ENCODE results near the gene GGA3. TPM values are rescaled to one million over a fixed set of nuclear protein-coding genes. Genes with fewer than 3 reads are reported as not detected.
A peak's percentile ranks its signal among the peaks of the same experiment; 100 is the strongest.
"Not testable (repeated sequence)": the region's sequence is repeated elsewhere in the genome, so short reads cannot be mapped to it uniquely, and the experiment has no call there.

GGA3 gene
- total RNA-seq, 2 donors from 2014 or later, result 13.5 to 24.1 TPM

GRCh38 chr17:75263055-75263454 lies 1.6 kb upstream of the GGA3 start:
- H3K27ac ChIP-seq, result no peak overlapping the region
- no peak for DNase-seq
- 90 to 93% methylated on average over 4 of the region's 4 CpGs for WGBS, 2 donors
- no peak for ATAC-seq
- H3K36me3 ChIP-seq (replicated peaks in 1 of 2; ENCODE audit: insufficient read depth in 1 of 2, low read depth in 2 of 2), result no peaks in the 10 kb centered on the region
- intact Hi-C loops (cut with DNase I), result no loop called here
- H3K4me1 ChIP-seq, result peaks cover 24% of the 10 kb centered on the region
- TF ChIP-seq CTCF (IDR thresholded peaks at IDR 0.05) (no peak), POLR2A (IDR thresholded peaks at IDR 0.05) (no peak)
- H3K4me3 ChIP-seq, result no peak overlapping the region
- no peaks in the 10 kb centered on the region for H3K9me3 ChIP-seq
- no peaks in the 10 kb centered on the region for H3K27me3 ChIP-seq

GRCh38 chr17:75262112-75262606 lies 753 bp upstream of the GGA3 start:
- Histone ChIP-seq H3K36me3 (replicated peaks in 1 of 2; ENCODE audit: insufficient read depth in 1 of 2, low read depth in 2 of 2) (no peaks in the 10 kb centered on the region), H3K4me3 (peak overlapping the region; percentile 87 to 93), H3K27me3 (no peaks in the 10 kb centered on the region), H3K9me3 (no peaks in the 10 kb centered on the region), H3K27ac (peak overlapping the region; percentile 79 to 99 (median 94)), H3K4me1 (peaks cover 24% of the 10 kb centered on the region)
- intact Hi-C loops (cut with DNase I), result no loop called here
- no peak for ATAC-seq
- peak in 1 of 4 donors; percentile 26 for DNase-seq
- TF ChIP-seq CTCF (IDR thresholded peaks at IDR 0.05) (no peak), POLR2A (IDR thresholded peaks at IDR 0.05) (no peak)
- 1 to 2% methylated on average over 14 to 23 of the region's 23 CpGs for whole genome bisulfite sequencing, 2 donors

GRCh38 chr17:75260641-75261335 lies 618 bp downstream of the GGA3 start:
- Histone ChIP-seq H3K9me3 (no peaks in the 10 kb centered on the region), H3K36me3 (replicated peaks in 1 of 2; ENCODE audit: insufficient read depth in 1 of 2, low read depth in 2 of 2) (no peaks in the 10 kb centered on the region), H3K27me3 (no peaks in the 10 kb centered on the region), H3K4me1 (peaks cover 24% of the 10 kb centered on the region), H3K4me3 (peak overlapping the region; percentile 87 to 93), H3K27ac (peak overlapping the region; percentile 79 to 99 (median 94))
- DNase-seq (no peak), ATAC-seq (peak; percentile 7)
- no peak for TF ChIP-seq POLR2A (IDR thresholded peaks at IDR 0.05)
- peak in 1 of 7 experiments; percentile 17 for TF ChIP-seq CTCF (IDR thresholded peaks at IDR 0.05)
- whole genome bisulfite sequencing, 2 donors, result 1 to 4% methylated on average over 8 to 31 of the region's 31 CpGs
- intact Hi-C loops (cut with DNase I), result no loop called here

GRCh38 chr17:75257228-75257627 lies 4.2 kb downstream of the GGA3 start:
- H3K27ac ChIP-seq; H3K4me3 ChIP-seq; H3K9me3 ChIP-seq; intact Hi-C loops (cut with DNase I); H3K36me3 ChIP-seq (replicated peaks in 1 of 2; ENCODE audit: insufficient read depth in 1 of 2, low read depth in 2 of 2); H3K27me3 ChIP-seq; ATAC-seq; DNase-seq: not testable (repeated sequence)
- WGBS, 2 donors, result 32 to 38% methylated on average over 2 of the region's 2 CpGs
- H3K4me1 ChIP-seq, result peaks cover 18% of the 10 kb centered on the region

GRCh38 chr17:75255954-75256698 lies 5.3 kb downstream of the GGA3 start:
- intact Hi-C loops (cut with DNase I); ATAC-seq; H3K27me3 ChIP-seq; DNase-seq; H3K27ac ChIP-seq; H3K4me3 ChIP-seq; H3K36me3 ChIP-seq (replicated peaks in 1 of 2; ENCODE audit: insufficient read depth in 1 of 2, low read depth in 2 of 2); H3K9me3 ChIP-seq: not testable (repeated sequence)
- WGBS, 2 donors, result 76 to 79% methylated on average over 10 to 11 of the region's 11 CpGs
- H3K4me1 ChIP-seq, result peaks cover 17% of the 10 kb centered on the region
